Measurements from ENCODE around the gene SUMF1. TPM values are rescaled to one million over a fixed set of nuclear protein-coding genes. Genes with fewer than 3 reads are reported as not detected.

Gene SUMF1
- total RNA-seq, 1 donor from 2014 or later: 42.5 TPM

Other genes with a start within 250 kb of the SUMF1 start
- 8.7 and 9.2 TPM in 2 replicates for gene SETMAR, start 163.9 kb downstream of the SUMF1 start, total RNA-seq
- 13.9 and 22.6 TPM in 2 replicates for gene ITPR1, start 26.1 kb upstream of the SUMF1 start, total RNA-seq

Measured in lung microvascular endothelial cell (primary cell).